OCI-LY7 (cell line): ENCODE measurements around the gene TTLL7.

Experiments
- EZH2phosphoT487 ChIP-seq: fragments of 200-600 bp; sonication (generic); IDR thresholded peaks from 2 replicates; pipeline ENCODE4 v1.6.1; 2018; ENCODE audit warnings: low read depth, borderline replicate concordance, mild to moderate bottlenecking, mixed run types, antibody characterized with exemption, low read length, moderate library complexity, mixed read lengths
- TF ChIP-seq, protein P1 (sequence below): fragments of 200-600 bp; sonication (generic); conservative IDR thresholded peaks from 2 replicates; pipeline ENCODE4 v1.5.1; 2014; ENCODE audit warnings: mild to moderate bottlenecking, antibody characterized with exemption, low read length, moderate library complexity, mixed read lengths

DNA sequence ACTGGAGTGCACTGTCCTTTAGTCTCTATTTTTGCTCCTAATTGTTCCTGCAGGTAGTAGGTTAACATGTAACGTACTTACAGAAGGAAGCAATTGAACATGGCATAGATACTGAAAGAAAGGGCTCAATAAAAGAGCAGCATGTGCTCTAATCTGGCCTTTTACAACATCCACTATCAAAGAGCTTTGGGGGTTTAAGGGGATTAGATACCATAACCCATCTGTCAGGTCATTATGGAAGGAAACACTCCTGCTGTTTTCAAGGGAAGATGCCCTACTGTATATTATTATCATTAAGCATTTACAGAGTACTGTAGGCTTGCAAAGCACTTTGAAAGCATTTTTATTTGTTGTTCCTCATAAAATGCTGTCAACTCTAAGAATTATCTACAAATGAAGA, 152.8 kb downstream of the TTLL7 start:
- TF ChIP-seq, protein P1, sequence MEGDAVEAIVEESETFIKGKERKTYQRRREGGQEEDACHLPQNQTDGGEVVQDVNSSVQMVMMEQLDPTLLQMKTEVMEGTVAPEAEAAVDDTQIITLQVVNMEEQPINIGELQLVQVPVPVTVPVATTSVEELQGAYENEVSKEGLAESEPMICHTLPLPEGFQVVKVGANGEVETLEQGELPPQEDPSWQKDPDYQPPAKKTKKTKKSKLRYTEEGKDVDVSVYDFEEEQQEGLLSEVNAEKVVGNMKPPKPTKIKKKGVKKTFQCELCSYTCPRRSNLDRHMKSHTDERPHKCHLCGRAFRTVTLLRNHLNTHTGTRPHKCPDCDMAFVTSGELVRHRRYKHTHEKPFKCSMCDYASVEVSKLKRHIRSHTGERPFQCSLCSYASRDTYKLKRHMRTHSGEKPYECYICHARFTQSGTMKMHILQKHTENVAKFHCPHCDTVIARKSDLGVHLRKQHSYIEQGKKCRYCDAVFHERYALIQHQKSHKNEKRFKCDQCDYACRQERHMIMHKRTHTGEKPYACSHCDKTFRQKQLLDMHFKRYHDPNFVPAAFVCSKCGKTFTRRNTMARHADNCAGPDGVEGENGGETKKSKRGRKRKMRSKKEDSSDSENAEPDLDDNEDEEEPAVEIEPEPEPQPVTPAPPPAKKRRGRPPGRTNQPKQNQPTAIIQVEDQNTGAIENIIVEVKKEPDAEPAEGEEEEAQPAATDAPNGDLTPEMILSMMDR: no peak
- TF ChIP-seq EZH2phosphoT487: no peak
